Stimulated activated CD8-positive, alpha-beta memory T cell treated with anti-CD3 and anti-CD28 coated beads, Interleukin-7, amount 100 ng/mL, for 48 hours (primary cell): Measurements from ENCODE around the gene STARD7.
A peak's percentile ranks its signal among the peaks of the same experiment; 100 is the strongest.

Experiments used
- DNase-seq, 2 donors: peaks; one replicate each; pipeline ENCODE4 v3.0.0-alpha.2; 2020; ENCODE audit warnings: low read depth in 1 of 2; ENCODE audit errors: extremely low read depth in 1 of 2

STARD7 gene

DNA sequence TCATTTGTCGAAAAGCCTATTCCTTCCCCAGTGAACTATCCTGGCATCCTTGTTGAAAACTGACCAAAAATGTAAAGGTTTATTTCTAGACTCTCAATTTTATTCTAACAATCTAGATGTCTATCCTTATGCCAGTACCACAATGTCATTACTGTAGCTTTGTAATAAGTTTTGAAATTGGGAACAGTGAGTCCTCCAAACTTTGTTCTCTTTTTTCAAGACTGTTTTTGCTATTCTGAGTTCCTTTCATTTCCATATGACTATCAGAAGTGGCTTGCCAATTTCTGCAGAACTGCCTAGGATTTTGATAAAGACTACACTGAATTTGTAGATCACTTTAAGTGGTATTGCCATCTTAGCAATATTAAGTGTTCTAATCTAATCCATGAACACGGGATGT is 9.7 kb downstream of the STARD7 start:
- no peak for DNase-seq

DNA sequence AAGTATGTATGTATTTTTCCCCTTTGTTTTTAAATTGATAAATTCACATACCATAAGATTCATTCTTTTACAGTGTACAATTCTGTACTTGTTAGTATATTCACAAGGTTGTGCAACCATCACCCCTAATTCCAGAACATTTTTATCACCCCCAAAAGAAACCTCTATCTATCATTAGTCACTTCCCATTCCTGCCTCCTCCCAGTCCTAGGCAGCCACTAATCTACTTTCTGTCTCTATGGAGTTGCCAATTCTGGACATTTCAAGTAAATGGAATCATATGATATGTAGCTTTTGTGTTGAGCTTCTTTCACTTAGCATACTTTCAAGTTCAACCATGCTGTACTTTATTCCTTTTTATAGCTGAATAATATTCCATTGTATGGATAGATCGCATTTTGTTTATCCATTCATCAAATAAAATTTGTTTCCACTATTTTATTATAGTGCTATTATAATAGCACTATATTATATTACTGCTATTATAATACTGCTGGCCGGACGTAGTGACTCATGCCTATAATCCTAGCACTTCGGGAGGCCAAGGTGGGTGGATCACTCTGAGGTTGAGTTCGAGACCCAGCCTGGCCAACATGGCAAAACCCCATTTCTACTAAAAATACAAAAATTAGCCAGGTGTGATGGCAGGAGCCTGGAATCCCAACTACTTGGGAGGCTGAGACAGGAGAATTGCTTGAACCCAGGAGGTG is 10.9 kb downstream of the STARD7 start:
- no peak for DNase-seq

- DNase-seq, result no peak
Measured at GRCh38 chr2:96195410-96196066, 13.1 kb downstream of the STARD7 start.

DNA sequence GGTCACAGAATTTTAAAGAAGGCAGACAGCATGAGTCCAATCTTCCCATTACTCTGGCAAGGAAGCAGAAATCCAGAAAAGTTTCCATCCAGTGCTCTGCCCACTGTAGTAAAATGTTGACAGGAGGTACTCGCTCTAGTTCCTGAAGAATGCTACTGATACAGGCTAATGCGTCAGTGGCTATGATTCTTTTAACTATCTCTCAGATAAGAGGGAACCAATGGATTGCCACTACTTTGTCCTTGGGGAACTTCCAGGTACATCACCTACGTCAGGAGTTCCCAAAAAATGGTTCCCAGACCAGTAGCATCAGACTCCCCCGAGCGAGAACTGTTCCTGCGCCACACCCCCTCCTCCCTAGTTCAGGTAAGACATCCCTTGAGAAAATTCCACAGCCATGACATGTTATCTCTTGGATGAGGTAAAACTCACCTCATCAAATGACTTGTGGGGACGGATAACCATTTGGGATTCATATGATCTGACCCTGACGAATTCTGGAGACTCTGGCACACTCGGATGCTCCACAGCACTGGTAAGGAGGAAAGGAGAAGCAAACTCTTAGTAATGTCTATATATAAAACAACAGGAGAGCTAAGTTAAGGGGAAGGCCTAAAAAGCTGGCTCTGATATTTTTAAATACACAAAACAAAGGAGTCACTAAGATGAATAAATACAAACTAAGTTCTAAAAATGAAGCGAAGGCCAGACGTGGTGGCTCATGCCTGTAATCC is 16.5 kb downstream of the STARD7 start:
- DNase-seq, result no peak

- DNase-seq, result no peak
Measured at GRCh38 chr2:96188821-96189526, 19.7 kb downstream of the STARD7 start.

DNA sequence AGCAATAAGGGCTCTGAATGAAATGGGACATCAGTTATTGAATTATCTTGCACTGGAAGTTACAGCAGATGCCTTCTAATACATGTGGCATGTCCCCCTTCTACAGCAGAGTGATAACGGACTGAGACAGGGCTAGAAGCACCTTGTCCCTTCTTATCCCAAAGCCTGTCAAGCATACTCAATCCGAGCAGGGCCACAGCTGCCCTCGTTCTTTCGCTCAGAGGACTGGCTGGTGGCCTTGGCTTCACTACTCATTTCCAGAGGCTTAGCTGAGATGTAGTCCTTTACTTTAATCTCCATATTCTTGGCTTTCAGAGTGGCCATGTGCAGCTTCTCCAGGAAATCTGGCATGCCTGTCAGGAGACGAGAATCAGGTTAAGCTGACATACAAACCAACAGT is 22.1 kb downstream of the STARD7 start:
- no peak for DNase-seq

- no peak for DNase-seq
Measured at GRCh38 chr2:96185516-96185915, 23.1 kb downstream of the STARD7 start.

GRCh38 chr2:96184989-96185388 is 23.6 kb downstream of the STARD7 start:
- no peak for DNase-seq

GRCh38 chr2:96184188-96184587 is 24.4 kb downstream of the STARD7 start:
- no peak for DNase-seq

GRCh38 chr2:96181529-96181928 is 27.1 kb downstream of the STARD7 start:
- DNase-seq, result no peak

- DNase-seq, result no peak
Measured at GRCh38 chr2:96180521-96180920, 28.1 kb downstream of the STARD7 start.

GRCh38 chr2:96180002-96180401 is 28.6 kb downstream of the STARD7 start:
- no peak for DNase-seq

DNA sequence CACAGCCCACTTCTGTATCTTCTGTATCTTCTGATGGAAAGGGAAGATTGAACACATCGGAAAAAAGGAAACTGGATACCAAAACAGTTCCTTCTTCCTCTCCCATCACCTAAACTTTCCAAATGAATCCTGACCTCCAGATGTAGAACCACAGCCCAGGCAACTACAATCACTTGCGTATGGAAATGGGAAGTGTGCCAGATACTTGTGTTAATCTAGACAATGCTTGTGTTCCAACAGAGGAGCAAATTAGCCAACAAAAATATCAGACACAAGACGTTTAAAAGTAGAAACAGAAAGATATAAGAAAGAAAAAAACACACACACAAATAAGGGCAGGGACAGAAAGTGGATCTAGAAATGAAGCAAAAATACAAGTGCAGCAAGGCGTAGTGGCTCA is 32.0 kb downstream of the STARD7 start:
- DNase-seq, result no peak

DNA sequence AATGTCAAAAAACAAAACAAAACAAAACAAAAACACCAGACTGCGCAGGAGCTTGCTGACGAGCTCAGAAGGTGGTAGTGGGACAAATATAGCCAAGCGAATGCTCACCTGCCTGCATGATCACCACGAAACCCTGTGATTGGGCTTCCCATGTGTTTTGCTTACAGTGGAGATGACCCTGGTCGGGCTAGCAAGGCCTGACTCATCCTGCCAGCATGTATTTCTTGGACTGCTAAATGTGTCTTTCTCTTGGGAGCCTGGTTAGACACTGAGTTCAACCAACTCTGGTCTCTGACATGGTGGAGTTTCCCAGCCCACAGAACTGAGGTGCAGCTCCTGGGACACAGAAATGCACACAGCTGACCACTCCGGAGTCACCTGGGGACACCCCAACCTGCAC is 32.7 kb downstream of the STARD7 start:
- DNase-seq, result no peak

DNA sequence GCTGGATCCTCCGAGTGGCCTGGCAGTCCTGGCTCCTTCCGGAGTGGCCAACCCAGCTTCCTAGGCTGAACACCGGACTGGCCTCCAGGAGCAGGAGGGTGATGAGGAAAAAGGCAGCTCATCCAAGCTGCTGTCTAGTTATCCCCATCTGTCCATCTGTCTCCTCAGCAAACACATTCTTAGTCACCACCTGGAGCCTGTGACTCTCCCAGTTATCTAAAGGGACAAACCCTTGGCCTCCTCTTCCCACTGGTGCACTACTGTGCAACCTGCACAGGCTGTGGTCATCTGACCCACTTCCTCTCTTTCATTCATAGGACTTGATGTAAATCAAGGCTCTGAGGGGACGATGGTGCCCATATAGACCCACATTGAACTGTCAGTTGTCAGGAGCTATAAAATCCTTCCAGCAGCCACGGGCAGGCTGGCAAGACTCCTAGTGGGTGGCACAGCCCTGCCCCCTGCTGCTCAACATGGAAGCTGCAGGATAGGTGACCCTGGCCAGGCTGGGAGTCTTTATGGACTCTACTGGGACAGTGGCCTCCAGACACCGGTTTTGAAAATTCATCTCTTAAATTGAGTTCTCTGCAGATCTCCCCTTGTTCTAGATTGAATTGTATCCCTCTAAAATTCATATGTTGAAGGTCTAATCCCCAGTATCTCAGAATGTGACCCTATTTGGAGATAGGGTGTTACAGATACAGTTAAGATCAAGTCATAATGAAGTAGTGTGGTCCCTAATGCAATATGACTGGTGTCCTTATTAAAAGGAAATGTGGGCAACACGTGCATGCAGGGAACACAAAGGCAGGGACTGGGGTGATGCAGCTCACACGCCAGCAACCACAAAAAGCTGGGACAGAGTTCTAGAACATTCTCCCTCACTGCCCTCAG is 34.1 kb downstream of the STARD7 start:
- peak; percentile 61 to 77 for DNase-seq

GRCh38 chr2:96171831-96172230 is 36.8 kb downstream of the STARD7 start:
- DNase-seq, result no peak

DNA sequence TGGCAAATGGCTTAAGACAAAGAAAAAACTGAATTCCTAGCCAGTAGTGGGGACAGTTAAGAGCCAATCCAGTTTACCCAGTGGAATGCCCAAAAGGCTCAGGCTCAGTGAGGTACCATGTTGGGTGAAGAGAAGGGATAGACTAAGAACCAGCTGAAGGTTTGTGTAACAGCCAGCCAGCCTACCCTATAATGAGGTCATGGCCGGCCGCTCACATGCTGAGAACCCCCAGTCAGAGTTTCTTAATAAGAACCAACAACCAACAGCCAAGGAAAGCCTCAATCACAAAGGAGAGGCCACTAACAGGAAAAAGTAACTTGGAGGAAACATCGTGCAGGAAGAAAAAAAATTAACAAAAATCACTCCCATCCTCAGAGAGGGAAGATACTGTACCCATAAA is 38.0 kb downstream of the STARD7 start:
- no peak for DNase-seq

DNA sequence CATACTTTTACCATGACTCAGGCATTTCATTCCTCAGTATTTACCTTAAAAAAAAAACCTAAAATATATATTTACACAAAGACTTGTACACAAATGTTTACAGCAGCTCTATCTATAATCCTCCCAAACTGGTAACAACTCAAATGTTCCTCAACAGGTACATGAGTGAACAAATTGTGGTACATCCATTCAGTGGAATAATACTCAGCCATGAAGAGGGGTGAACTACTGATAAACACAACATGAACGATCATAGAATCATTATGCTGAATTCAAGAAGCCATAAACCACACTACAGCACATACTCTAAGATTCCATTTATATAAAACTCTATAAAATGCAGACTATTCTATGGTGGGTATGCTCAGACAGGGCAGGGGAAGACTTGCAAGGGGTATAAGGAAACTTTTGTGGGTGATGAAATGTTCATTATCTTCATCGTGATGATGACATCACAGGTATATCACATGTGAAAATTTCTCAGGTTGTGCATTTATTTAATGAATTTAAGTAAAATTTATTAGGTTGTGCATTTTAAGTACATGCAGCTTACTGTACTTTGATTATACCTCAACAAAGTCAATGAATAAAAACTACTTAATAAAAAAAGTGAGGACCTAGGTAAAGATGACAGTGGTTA is 38.6 kb downstream of the STARD7 start:
- DNase-seq, result no peak

GRCh38 chr2:96167407-96168013 is 41.1 kb downstream of the STARD7 start:
- no peak for DNase-seq
